Muscle layer of duodenum (tissue), 2 donors: ENCODE measurements around the gene VPS35.
"Not testable (repeated sequence)": the region's sequence is repeated elsewhere in the genome, so short reads cannot be mapped to it uniquely, and the experiment has no call there.

Experiments
- H3K27ac ChIP-seq: one replicate; pipeline ENCODE4 v1.7.0; 2013; ENCODE audit warnings: mild to moderate bottlenecking, low read length
- H3K27me3 ChIP-seq: one replicate; pipeline ENCODE4 v1.7.0; 2013; ENCODE audit warnings: low read depth, mild to moderate bottlenecking, control low read depth, low read length
- H3K36me3 ChIP-seq, 2 donors: one replicate each; pipeline ENCODE4 v1.7.0; 2013; ENCODE audit warnings: low read length in 2 of 2, control low read depth in 1 of 2, mild to moderate bottlenecking in 1 of 2; ENCODE audit not compliant: insufficient read depth in 2 of 2, control insufficient read depth in 1 of 2
- H3K4me1 ChIP-seq, 2 donors: one replicate each; pipeline ENCODE4 v1.7.0; 2013; ENCODE audit warnings: low read length in 2 of 2, mild to moderate bottlenecking in 2 of 2, control low read depth in 1 of 2, moderate library complexity in 1 of 2; ENCODE audit not compliant: insufficient read depth in 2 of 2, control insufficient read depth in 1 of 2
- H3K4me3 ChIP-seq, 2 donors: one replicate each; pipeline ENCODE4 v1.7.0; 2013; ENCODE audit warnings: low read length in 2 of 2, low read depth in 1 of 2, mild to moderate bottlenecking in 1 of 2
- H3K9me3 ChIP-seq, 2 donors: one replicate each; pipeline ENCODE4 v1.7.0; 2013; ENCODE audit warnings: low read length in 2 of 2, control low read depth in 1 of 2, mild to moderate bottlenecking in 1 of 2; ENCODE audit not compliant: control insufficient read depth in 1 of 2
- donor health status: healthy.

The VPS35 gene

DNA sequence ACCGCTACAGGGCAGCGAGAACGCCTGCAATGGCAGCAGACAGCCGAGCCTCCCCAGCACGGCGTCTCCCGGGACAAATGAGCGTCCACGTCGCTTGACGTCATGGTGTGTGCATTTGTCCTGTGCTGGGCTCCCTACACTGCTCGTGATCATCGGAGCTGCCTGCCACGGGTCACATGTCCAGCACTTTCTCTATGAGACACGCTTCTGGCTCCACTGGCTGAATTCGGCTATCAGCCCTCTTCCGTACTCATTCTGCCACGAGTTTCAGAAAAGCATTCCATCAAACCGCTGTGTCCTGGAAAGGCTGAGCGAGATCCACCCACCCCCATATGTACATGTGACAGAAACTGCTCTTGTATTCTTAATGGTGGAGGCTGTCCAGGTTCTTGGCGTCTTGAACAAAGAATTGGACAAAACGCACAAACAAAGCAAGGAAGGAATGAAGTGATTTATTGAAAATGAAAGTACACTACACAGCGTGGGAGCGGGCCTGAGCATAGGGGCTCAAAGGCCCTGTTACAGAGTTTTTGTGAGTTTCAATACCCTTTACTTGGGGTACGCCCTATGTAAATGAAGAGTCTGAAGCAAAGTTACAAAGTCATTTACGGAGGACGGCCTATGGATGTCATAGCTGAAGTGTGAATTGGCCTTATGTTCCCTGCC lies 39.3 kb downstream of the VPS35 start:
- Histone ChIP-seq H3K27ac (peak overlapping the region; percentile 75), H3K4me3 (peak overlapping the region; percentile 30 to 36), H3K9me3 (no peaks in the 10 kb centered on the region), H3K27me3 (no peaks in the 10 kb centered on the region), H3K4me1 (no peaks in the 10 kb centered on the region), H3K36me3 (no peaks in the 10 kb centered on the region)

GRCh38 chr16:46648656-46649055 lies 40.3 kb downstream of the VPS35 start:
- H3K36me3 ChIP-seq, result no peaks in the 10 kb centered on the region
- H3K27ac ChIP-seq, result no peak overlapping the region
- no peaks in the 10 kb centered on the region for H3K4me1 ChIP-seq
- peaks cover 0 to 3% of the 10 kb centered on the region in 2 donors for H3K9me3 ChIP-seq
- no peaks in the 10 kb centered on the region for H3K27me3 ChIP-seq
- H3K4me3 ChIP-seq, result no peak overlapping the region

DNA sequence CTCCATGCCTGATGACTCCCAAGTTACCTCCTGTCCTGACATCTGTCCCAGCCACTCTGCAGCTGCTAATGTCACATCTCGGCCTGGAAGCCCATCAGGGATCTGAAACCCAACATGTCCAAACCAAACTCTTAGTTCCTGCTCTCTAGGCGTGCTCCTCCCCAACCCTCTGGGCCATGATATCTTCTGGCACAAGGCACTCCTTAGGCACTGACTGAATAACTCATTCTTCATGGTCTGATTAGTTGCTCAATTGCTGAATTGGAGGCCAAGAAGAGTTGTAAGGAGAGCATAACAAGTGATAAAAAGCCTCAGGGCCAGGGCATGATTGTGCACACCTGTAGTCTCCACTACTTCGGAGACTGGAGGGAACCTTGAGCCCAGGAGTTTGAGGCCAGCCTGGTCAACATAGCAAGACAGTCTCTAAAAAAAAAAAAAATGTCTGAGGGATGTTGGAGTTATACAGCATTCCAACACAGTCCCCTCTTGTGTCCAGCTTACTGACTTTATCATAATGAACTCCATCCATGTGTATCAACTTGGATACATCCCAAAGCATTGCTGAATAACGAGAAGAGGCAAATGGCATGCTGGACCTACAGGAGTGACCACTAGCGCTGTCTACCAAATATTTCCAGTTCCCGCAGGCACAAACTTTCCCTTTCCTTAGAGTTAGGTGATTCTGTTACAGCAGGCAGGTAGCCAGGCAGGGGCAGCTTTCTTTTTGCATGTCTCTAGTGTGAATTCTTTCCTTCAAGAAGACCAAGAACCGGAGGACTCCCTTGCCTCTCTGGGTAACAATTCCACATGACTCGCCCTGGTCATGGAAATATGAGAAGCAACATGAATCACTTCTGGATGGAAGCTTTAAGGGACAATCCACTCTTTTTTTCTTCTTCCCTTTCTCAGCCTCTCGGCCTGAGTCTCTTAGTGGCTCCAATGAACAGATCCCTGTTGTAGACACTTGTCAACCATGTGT lies 49.7 kb downstream of the VPS35 start:
- Histone ChIP-seq H3K4me3 (no peak overlapping the region), H3K27ac (no peak overlapping the region)

GRCh38 chr16:46632778-46633733 lies 55.9 kb downstream of the VPS35 start:
- Histone ChIP-seq H3K9me3 (no peaks in the 10 kb centered on the region), H3K27ac (no peak overlapping the region), H3K4me1 (peaks cover 0 to 3% of the 10 kb centered on the region in 2 donors), H3K36me3 (no peaks in the 10 kb centered on the region), H3K27me3 (no peaks in the 10 kb centered on the region), H3K4me3 (no peak overlapping the region)

More for the DNA sequence above, 49.7 kb downstream of the VPS35 start:
- Histone ChIP-seq H3K27me3 (no peaks in the 10 kb centered on the region), H3K9me3 (no peaks in the 10 kb centered on the region), H3K36me3 (no peaks in the 10 kb centered on the region), H3K4me1 (no peaks in the 10 kb centered on the region)

DNA sequence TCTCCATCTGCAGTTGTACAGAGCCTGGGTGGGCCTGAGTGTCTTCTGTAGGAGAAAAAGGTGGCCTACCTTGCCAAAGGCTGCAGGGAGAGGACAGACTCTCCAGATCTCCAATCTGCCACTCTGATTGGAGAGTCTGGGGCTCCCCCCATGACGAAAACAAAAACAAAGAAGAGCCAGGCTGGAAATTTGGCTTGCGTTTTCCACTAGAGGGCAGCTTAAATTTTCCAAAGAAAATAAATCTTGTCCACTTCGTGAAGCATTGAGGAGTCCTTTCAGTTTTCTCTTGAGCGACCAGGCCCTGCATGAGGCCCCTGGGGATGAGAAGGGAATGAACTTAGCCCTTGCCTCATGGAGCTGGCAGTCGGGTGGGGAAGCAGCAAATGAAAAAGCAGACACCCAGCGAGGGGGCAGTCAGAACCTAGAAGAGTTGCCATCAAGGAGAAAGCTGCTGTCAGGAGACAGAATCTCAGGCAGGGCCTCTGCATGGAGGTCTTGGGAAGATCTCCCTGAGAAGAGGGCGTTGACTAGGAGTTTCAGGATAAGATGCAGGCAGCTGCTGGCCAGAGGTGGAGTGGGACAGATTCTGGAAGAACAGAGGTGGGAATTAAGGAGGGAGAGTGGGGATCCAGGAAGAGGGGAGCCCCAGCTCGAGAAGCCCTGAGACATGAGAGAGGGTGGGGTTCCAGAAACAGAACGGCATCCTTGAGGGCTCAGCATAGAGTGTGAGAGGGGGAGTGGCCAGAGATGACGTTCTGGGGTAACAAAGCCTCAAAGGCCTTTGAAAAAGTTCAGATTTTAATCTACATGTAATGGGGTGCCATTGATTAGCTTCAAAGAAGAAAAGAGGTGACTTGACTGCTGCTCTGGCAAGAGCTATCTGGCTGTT lies 59.4 kb downstream of the VPS35 start:
- H3K4me3 ChIP-seq, result no peak overlapping the region
- H3K4me1 ChIP-seq, result peaks cover 0 to 3% of the 10 kb centered on the region in 2 donors
- H3K27me3 ChIP-seq, result no peaks in the 10 kb centered on the region
- H3K27ac ChIP-seq, result no peak overlapping the region
- no peaks in the 10 kb centered on the region for H3K9me3 ChIP-seq
- no peaks in the 10 kb centered on the region for H3K36me3 ChIP-seq

- no peak overlapping the region for H3K4me3 ChIP-seq
- H3K36me3 ChIP-seq, result no peaks in the 10 kb centered on the region
- no peak overlapping the region for H3K27ac ChIP-seq
- peaks cover 0 to 3% of the 10 kb centered on the region in 2 donors for H3K4me1 ChIP-seq
- H3K27me3 ChIP-seq, result no peaks in the 10 kb centered on the region
- no peaks in the 10 kb centered on the region for H3K9me3 ChIP-seq
Measured at GRCh38 chr16:46627746-46628145, 61.2 kb downstream of the VPS35 start.

- H3K27me3 ChIP-seq, H3K36me3 ChIP-seq, H3K4me1 ChIP-seq: not testable (repeated sequence)
Measured at GRCh38 chr16:46626681-46627080, 62.3 kb downstream of the VPS35 start.

GRCh38 chr16:46624862-46625261 lies 64.1 kb downstream of the VPS35 start:
- not testable (repeated sequence) for H3K4me3 ChIP-seq, H3K27ac ChIP-seq

More at GRCh38 chr16:46626681-46627080, 62.3 kb downstream of the VPS35 start:
- H3K4me3 ChIP-seq, H3K27ac ChIP-seq, H3K9me3 ChIP-seq: not testable (repeated sequence)

GRCh38 chr16:46623707-46624106 lies 65.3 kb downstream of the VPS35 start:
- not testable (repeated sequence) for H3K27me3 ChIP-seq, H3K9me3 ChIP-seq, H3K36me3 ChIP-seq, H3K4me3 ChIP-seq, H3K27ac ChIP-seq
- H3K4me1 ChIP-seq, result peaks cover 0 to 12% of the 10 kb centered on the region in 2 donors

More at GRCh38 chr16:46624862-46625261, 64.1 kb downstream of the VPS35 start:
- not testable (repeated sequence) for H3K27me3 ChIP-seq, H3K9me3 ChIP-seq, H3K36me3 ChIP-seq
- H3K4me1 ChIP-seq, result peaks cover 0 to 15% of the 10 kb centered on the region in 2 donors

DNA sequence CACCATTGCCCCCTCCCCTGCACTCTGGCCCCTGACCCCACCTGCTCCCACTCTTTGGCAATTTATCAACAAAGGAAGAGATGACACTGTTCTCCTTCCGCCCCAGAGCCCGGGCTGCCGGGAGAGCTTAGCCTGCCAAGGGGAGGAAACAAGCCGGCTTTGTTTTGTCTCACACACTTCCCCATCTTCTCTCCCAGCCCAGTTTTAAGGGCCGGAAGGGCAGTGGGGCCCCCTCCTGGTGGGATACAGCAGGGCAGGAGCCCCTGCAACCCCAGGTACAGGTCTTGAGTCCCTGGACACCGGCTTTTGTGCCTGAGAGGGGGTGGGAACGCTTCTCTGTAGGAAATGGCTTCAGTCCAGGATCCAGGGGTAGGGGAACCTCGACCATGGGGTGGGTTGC lies 65.7 kb downstream of the VPS35 start:
- not testable (repeated sequence) for H3K4me3 ChIP-seq, H3K27ac ChIP-seq, H3K9me3 ChIP-seq, H3K36me3 ChIP-seq, H3K27me3 ChIP-seq
- H3K4me1 ChIP-seq, result peaks cover 0 to 12% of the 10 kb centered on the region in 2 donors
